GM12892 (cell line): Measurements from ENCODE around the gene KIRREL3.

ENCODE experiments used
- POLR2AphosphoS5 ChIP-seq: IDR thresholded peaks from 2 replicates; pipeline ENCODE4 v1.6.1; 2011; ENCODE audit warnings: low read depth, low read length, control low read depth
- TAF1 ChIP-seq: IDR thresholded peaks from 2 replicates; pipeline ENCODE4 v1.6.1; 2011; ENCODE audit warnings: low read depth, mild to moderate bottlenecking, control low read depth, low read length, borderline replicate concordance

GRCh38 chr11:126948563-126948962 is 52.0 kb downstream of the KIRREL3 start:
- TF ChIP-seq POLR2AphosphoS5 = no peak
- TF ChIP-seq TAF1 = no peak
